AG04449 (cell line): ENCODE results near the gene LOXL4.
"Not testable (repeated sequence)": the region's sequence is repeated elsewhere in the genome, so short reads cannot be mapped to it uniquely, and the experiment has no call there.

ENCODE experiments used
- CTCF ChIA-PET: fragments of 350-600 bp; formaldehyde crosslinking; extraction: SDS; loops from one replicate; lab custom pipeline; 2021; ENCODE audit warnings: antibody characterized with exemption; lab: Yijun Ruan, JAX
- POLR2A ChIA-PET: fragments of 400-600, 350-600 bp; formaldehyde crosslinking; extraction: SDS; loops from one replicate; lab custom pipeline; 2020; ENCODE audit warnings: antibody characterized with exemption, inconsistent platforms; lab: Yijun Ruan, JAX
- DNase-seq: peaks from one replicate; pipeline ENCODE4 v3.0.0-alpha.2; 2010; ENCODE audit warnings: low read depth, low spot score
- H3K4me3 ChIP-seq: 2 replicates; pipeline ENCODE4 v1.5.1; 2011; ENCODE audit warnings: low read depth, mild to moderate bottlenecking, control low read depth, low read length
- TF ChIP-seq, protein P1 (sequence below): IDR thresholded peaks from one replicate; pipeline ENCODE4 v1.5.1; 2011; ENCODE audit warnings: mild to moderate bottlenecking, moderate library complexity, low read length, control low read depth, inconsistent platforms; ENCODE audit not compliant: insufficient read depth; ENCODE audit errors: missing control alignments

LOXL4 gene

GRCh38 chr10:98242823-98243222, 25.2 kb downstream of the LOXL4 start:
- TF ChIP-seq, protein P1, sequence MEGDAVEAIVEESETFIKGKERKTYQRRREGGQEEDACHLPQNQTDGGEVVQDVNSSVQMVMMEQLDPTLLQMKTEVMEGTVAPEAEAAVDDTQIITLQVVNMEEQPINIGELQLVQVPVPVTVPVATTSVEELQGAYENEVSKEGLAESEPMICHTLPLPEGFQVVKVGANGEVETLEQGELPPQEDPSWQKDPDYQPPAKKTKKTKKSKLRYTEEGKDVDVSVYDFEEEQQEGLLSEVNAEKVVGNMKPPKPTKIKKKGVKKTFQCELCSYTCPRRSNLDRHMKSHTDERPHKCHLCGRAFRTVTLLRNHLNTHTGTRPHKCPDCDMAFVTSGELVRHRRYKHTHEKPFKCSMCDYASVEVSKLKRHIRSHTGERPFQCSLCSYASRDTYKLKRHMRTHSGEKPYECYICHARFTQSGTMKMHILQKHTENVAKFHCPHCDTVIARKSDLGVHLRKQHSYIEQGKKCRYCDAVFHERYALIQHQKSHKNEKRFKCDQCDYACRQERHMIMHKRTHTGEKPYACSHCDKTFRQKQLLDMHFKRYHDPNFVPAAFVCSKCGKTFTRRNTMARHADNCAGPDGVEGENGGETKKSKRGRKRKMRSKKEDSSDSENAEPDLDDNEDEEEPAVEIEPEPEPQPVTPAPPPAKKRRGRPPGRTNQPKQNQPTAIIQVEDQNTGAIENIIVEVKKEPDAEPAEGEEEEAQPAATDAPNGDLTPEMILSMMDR = peak; percentile 50
- ChIA-PET POLR2A (no interaction called here), CTCF (interaction anchor here (0.9 to 8.5 kb wide), 26 partner anchors 10 to 218 kb away, joined by 3 to 109 read pairs (median 4); partner anchors contain the start of gene PYROXD2)
- H3K4me3 ChIP-seq = no peak overlapping the region
- DNase-seq = no peak

DNA sequence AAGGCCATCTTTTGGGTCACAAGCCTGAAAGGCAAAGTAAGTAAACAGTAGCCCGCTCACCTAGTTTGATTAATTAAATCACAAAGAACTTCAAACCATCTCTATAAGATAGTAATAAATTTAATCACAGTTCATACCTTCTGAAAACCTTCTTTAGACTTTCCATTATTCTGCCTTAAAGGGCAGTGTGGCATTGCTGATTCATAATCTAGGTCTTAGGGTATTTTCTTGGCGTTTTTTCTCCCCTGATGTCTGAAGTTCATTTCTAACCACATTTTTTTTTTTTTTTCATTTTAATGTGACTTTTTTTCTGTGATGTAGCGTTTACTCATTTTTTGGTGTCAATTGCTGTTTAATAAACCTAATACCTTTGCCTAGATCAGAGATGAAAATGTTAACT, 27.5 kb downstream of the LOXL4 start:
- POLR2A ChIA-PET = no interaction called here
- CTCF ChIA-PET = interaction anchor here (1.0 to 3.8 kb wide), 4 partner anchors 15 to 136 kb away, joined by 4 to 12 read pairs (median 6); no protein-coding TSS in a partner anchor
- no peak for DNase-seq
- TF ChIP-seq, protein P1 = no peak
- no peak overlapping the region for H3K4me3 ChIP-seq

- POLR2A ChIA-PET = no interaction called here
- CTCF ChIA-PET = interaction anchor here (1.1 to 1.8 kb wide), 6 partner anchors 21 to 157 kb away, joined by 3 to 14 read pairs (median 6); no protein-coding TSS in a partner anchor
- TF ChIP-seq, protein P1 = no peak
- DNase-seq = no peak
- H3K4me3 ChIP-seq = no peak overlapping the region
Measured at GRCh38 chr10:98238391-98238790, 29.6 kb downstream of the LOXL4 start.

DNA sequence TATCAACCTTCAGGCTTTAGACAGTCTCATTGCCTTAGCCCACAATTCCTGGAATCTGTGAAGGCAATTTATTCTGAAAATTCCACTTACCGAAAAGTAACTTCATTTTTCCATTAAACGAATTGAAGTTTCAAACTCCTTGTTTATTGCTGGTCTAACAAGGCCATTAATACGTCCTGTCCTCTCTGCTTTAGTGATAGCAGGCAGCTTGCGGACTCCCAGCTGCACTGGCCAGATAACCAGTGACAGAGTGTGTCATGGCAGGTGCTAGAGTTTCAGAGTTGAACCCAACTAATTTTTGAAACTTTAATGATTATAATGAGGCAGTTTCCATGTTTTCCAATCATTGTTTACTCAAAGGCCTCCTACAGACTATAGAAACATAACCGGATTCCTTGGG, 31.1 kb downstream of the LOXL4 start:
- H3K4me3 ChIP-seq = no peak overlapping the region
- TF ChIP-seq, protein P1 = no peak
- ChIA-PET POLR2A (no interaction called here), CTCF (interaction anchor here (1.0 kb wide), 1 partner anchor 72 kb away, joined by 3 read pairs; no protein-coding TSS in a partner anchor)
- no peak for DNase-seq

DNA sequence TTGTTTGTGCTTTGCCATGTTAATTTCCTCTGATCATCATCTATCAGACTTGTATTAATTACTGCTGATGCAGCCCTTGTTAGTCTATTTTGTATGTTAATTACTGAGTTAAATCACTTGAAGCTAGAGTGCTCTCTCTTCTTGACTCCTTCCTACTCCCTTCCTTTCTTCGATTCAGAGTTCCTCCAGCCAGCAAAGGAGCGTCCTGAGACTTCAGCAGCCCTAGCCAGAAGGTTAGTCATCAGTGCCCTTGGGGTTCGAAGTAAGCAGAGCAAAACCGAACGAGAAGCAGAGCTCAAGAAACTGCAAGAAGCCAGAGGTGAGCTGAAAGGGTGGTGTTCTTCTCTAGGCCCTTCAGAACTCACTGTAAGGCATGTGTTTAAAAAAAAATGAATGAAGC, 32.1 kb downstream of the LOXL4 start:
- TF ChIP-seq, protein P1 = no peak
- H3K4me3 ChIP-seq = no peak overlapping the region
- DNase-seq = no peak
- ChIA-PET POLR2A (no interaction called here), CTCF (interaction anchor here (1.0 to 1.7 kb wide), 3 partner anchors 65 to 159 kb away, joined by 3 to 5 read pairs (median 3); no protein-coding TSS in a partner anchor)

DNA sequence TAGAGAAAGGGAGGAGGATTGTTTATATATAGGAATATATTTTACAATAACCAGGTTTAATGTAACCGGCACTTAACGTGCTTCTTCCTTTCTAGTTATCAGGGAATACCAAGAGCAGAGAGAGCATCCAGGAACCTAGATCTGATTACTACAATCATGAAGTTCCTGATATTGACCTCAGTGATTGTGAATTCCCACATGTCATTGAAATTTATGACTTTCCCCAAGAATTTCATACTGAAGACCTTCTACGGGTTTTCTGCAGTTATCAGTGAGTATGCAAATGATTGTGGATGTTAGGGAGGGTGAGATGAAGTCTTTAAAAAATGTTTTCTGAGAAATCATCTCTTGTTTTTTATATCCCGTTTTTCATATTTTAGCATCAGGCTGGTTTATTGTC, 36.6 kb downstream of the LOXL4 start:
- no peak for DNase-seq
- POLR2A ChIA-PET = no interaction called here
- TF ChIP-seq, protein P1 = no peak
- H3K4me3 ChIP-seq = no peak overlapping the region
- CTCF ChIA-PET = interaction anchor here (1.0 kb wide), 1 partner anchor 12 kb away, joined by 5 read pairs; no protein-coding TSS in a partner anchor

DNA sequence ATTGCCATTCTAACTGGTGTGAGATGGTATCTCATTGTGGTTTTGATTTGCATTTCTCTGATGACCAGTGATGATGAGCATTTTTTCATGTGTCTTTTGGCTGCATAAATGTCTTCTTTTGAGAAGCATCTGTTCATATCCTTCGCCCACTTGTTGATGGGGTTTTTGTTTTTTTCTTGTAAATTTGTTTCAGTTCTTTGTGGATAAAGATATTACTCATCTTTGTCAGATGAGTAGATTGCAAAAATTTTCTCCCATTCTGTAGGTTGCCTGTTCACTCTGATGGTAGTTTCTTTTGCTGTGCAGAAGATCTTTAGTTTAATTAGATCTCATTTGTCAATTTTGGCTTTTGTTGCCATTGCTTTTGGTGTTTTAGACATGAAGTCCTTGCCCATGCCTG, 39.7 kb downstream of the LOXL4 start:
- CTCF ChIA-PET, DNase-seq, POLR2A ChIA-PET, H3K4me3 ChIP-seq: not testable (repeated sequence)

DNA sequence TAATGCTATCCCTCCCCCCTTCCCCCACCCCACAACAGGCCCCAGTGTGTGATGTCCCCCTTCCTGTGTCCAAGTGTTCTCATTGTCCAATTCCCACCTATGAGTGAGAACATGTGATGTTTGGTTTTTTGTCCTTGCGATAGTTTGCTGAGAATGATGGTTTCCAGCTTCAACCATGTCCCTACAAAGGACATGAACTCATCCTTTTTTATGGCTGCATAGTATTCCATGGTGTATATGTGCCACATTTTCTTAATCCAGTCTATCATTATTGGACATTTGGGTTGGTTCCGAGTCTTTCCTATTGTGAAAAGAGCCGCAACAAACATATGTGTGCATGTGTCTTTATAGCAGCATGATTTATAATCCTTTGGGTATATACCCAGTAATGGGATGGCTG, 40.3 kb downstream of the LOXL4 start:
- H3K4me3 ChIP-seq, CTCF ChIA-PET, DNase-seq, POLR2A ChIA-PET: not testable (repeated sequence)
